ENCODE measurements around the gene SF3A2. TPM values are rescaled to one million over a fixed set of nuclear protein-coding genes. Genes with fewer than 3 reads are reported as not detected.

SF3A2 gene
- total RNA-seq, 4 donors from 2014 or later = 23.9 to 29.2 (median 26.5) TPM

GRCh38 chr19:2244125-2244411, 7.4 kb downstream of the SF3A2 start:
- no peak overlapping the region for H3K4me3 ChIP-seq
- peaks cover 0 to 51% of the 10 kb centered on the region in 2 donors for H3K36me3 ChIP-seq
- in situ Hi-C loops (cut with MboI; ENCODE audit: low sequenced_read_pairs in 4 of 4) (no loop called here), intact Hi-C loops (cut with DNase I; ENCODE audit: low total_unique reads) (no loop called here)
- no peaks in the 10 kb centered on the region for H3K9me3 ChIP-seq
- ATAC-seq = no peak
- peaks cover 31 to 57% of the 10 kb centered on the region in 2 donors for H3K4me1 ChIP-seq
- no peak for DNase-seq
- no peaks in the 10 kb centered on the region for H3K27me3 ChIP-seq
- TF ChIP-seq POLR2A (IDR thresholded peaks at IDR 0.05) = no peak
- TF ChIP-seq CTCF (IDR thresholded peaks at IDR 0.05 in 4 of 5, conservative IDR thresholded peaks at IDR 0.05 in 1 of 5) = no peak
- no peak overlapping the region for H3K27ac ChIP-seq

GRCh38 chr19:2244486-2244885, 7.9 kb downstream of the SF3A2 start:
- in situ Hi-C loops (cut with MboI; ENCODE audit: low sequenced_read_pairs in 4 of 4) (no loop called here), intact Hi-C loops (cut with DNase I; ENCODE audit: low total_unique reads) (no loop called here)
- DNase-seq (no peak), ATAC-seq (no peak)
- Histone ChIP-seq H3K9me3 (no peaks in the 10 kb centered on the region), H3K4me1 (peaks cover 30 to 57% of the 10 kb centered on the region in 2 donors), H3K27ac (no peak overlapping the region), H3K36me3 (peaks cover 0 to 51% of the 10 kb centered on the region in 2 donors), H3K4me3 (no peak overlapping the region), H3K27me3 (no peaks in the 10 kb centered on the region)
- TF ChIP-seq CTCF (IDR thresholded peaks at IDR 0.05 in 4 of 5, conservative IDR thresholded peaks at IDR 0.05 in 1 of 5) (no peak), POLR2A (IDR thresholded peaks at IDR 0.05) (no peak)

GRCh38 chr19:2245273-2245672, 8.6 kb downstream of the SF3A2 start:
- TF ChIP-seq CTCF (IDR thresholded peaks at IDR 0.05 in 4 of 5, conservative IDR thresholded peaks at IDR 0.05 in 1 of 5) (no peak), POLR2A (IDR thresholded peaks at IDR 0.05) (no peak)
- DNase-seq (no peak), ATAC-seq (no peak)
- Histone ChIP-seq H3K36me3 (peaks cover 0 to 51% of the 10 kb centered on the region in 2 donors), H3K27ac (no peak overlapping the region), H3K9me3 (no peaks in the 10 kb centered on the region), H3K4me3 (no peak overlapping the region), H3K27me3 (no peaks in the 10 kb centered on the region), H3K4me1 (peaks cover 22 to 56% of the 10 kb centered on the region in 2 donors)
- in situ Hi-C loops (cut with MboI; ENCODE audit: low sequenced_read_pairs in 4 of 4) = no loop called here
- intact Hi-C loops (cut with DNase I; ENCODE audit: low total_unique reads) = no loop called here

GRCh38 chr19:2246014-2246620, 9.5 kb downstream of the SF3A2 start:
- Histone ChIP-seq H3K4me1 (peaks cover 14 to 51% of the 10 kb centered on the region in 2 donors), H3K4me3 (no peak overlapping the region), H3K9me3 (no peaks in the 10 kb centered on the region), H3K27ac (no peak overlapping the region), H3K36me3 (peaks cover 0 to 51% of the 10 kb centered on the region in 2 donors), H3K27me3 (no peaks in the 10 kb centered on the region)
- intact Hi-C loops (cut with DNase I; ENCODE audit: low total_unique reads) (no loop called here), in situ Hi-C loops (cut with MboI; ENCODE audit: low sequenced_read_pairs in 4 of 4) (no loop called here)
- no peak for DNase-seq
- ATAC-seq = no peak
- TF ChIP-seq POLR2A (IDR thresholded peaks at IDR 0.05) (no peak), CTCF (IDR thresholded peaks at IDR 0.05 in 4 of 5, conservative IDR thresholded peaks at IDR 0.05 in 1 of 5) (no peak)

All from gastrocnemius medialis (tissue), 4 donors.